NCI-H446 (cell line): Measurements from ENCODE around the gene REG3A.

ENCODE experiments used
- DNase-seq, 2 experiments: peaks; one replicate each; lab custom pipeline; 2025; lab: John Stamatoyannopoulos, UW

REG3A gene

DNA sequence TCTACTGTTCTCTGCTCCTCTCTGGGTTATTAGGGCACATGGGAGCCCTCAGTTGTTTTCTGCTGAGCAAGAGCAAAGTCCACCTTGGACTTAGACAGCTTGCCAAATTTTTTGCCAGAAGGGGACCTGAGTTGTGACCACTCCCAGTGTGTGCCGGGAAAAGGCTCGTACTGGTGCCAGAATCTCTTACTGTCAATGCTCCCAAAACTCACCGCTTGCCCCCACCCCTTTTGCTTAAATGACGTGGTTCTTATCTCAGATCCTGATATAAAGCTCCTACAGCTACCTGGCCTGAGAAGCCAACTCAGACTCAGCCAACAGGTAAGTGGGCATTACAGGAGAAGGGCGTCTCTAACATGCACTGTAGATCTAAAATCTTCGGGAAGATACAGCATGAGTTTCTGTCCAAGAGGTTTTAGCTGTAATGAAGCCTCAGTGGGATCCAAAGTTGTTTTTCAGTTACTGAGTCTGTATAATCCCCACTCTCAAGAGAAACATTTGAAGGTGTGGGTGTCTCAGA lies 39.3 kb downstream of the REG3A start, which contains the start of gene REG1A:
Gene REG1A (plus strand): TSS at position 295 of the 520 bp plus-strand sequence. CDS start 374 bp downstream, outside the sequence.
- no peak for DNase-seq

DNA sequence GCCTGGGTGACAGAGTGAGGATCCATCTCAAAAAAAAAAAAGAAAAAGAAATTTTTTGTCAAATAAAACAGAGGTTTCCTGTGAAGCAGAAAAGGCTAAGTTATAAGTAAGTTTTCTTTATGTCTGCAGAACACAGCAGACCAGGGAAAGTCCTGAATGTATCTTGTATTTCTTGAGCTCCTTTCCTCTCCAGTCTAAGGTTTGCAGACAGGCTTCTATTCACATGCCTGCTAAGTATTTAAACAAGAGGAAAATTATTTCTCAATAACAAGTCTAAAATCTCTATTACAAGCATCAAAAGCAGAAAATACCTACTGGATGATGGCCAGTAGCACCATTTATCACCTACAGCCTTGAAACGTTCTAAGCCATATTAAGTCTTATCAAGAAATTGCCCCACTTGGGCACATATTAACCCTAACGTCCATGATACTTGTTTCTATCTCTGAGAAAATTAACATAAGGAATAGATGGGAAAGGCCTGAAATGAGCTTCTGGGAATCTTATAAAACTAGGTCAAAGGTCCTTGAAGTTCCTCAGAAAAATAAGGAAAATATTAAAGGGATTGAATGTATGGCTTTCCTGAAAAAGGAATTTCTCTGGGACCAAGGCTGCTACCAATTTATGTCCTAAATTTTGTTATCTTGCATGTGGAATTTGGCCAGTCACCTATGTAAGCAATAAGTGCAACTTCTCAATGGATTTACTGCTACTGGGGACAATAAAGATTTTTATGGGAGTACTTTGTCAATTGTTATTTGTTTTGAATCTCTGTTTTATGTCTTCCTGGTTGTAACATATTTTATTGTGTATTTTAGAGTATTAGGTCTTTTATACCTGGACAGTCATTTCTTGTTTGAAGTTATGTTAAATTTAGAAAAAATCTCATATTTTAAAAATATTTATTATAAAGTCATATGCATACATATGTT lies 42.3 kb downstream of the REG3A start:
- DNase-seq: no peak

DNA sequence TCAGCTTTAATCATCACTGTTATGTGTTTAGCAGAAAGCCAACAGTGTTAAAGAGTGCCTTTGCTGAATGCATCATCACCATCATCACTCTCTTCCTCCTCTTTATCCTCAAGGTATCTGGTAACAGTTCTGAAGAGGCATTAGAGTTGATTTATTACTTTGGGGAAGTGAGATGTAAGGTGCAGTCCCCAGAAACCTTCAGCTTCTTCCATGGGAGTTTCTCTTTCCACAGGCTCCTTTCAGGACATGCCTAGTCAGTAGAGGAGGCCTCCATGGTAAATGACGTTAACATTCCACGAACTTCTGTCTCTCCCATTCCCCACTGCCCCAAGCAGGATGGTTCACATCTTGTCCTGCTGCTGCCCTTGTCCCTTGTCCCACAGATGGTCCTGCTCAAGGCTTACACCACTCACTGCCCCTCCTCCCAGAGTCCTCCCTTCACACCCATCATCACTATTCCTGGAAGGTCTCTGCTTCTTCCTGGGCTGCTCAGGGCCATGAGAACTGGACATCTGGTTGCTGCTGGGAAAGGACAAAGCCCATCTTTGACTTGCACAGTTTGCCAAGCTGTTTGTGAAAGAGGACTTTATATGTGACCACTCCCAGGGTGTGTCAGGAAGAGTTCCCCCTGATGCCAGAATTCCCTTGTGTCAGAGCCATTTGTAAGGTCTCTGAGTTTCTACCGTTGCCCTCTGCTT lies 44.6 kb downstream of the REG3A start:
- DNase-seq: no peak

DNA sequence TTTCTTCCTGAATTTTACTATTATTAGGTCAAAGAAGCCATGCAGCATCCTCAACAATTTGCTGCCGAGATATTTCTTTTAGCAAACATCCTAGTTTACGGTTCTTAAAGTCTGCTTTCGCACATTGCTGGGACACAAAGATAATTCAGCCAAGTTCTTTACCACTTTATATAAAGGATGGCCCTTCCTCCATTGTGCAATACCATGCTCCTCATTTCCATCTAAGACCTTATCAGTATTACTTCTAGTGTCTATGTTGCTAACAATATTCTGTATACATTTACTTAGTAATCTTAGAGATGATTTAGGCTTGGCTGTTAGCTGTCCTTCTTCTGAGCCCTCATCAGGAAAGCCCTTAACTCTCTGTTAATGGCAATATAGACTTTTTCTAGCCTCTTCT lies 47.3 kb downstream of the REG3A start:
- no peak for DNase-seq
